DND-41 (cell line): Measurements from ENCODE around the gene WDR86.

Experiments
- ATAC-seq: fragments of 200-7000 bp; cut with Tn5 transposase; 3 replicates; pipeline ENCODE4 v1.9.1; 2021; ENCODE audit warnings: low read depth; ENCODE audit not compliant: insufficient read depth
- DNase-seq: peaks from one replicate; pipeline ENCODE4 v3.0.0-alpha.2; 2020
- H2AFZ ChIP-seq: 2 replicates; pipeline ENCODE4 v1.6.0; 2012; ENCODE audit warnings: low read depth, low read length
- H3K27ac ChIP-seq: 2 replicates; pipeline ENCODE4 v1.5.1; 2012; ENCODE audit warnings: low read length, inconsistent platforms
- H3K27me3 ChIP-seq: fragments of 200-600 bp; sonication (generic); 2 replicates; pipeline ENCODE4 v1.6.0; 2012; ENCODE audit warnings: low read length, mild to moderate bottlenecking, inconsistent platforms; ENCODE audit not compliant: insufficient read depth, poor library complexity
- H3K36me3 ChIP-seq: 2 replicates; pipeline ENCODE4 v1.5.1; 2012; ENCODE audit warnings: low read length, inconsistent platforms; ENCODE audit not compliant: insufficient read depth
- H3K4me1 ChIP-seq: 2 replicates; pipeline ENCODE4 v1.5.1; 2012; ENCODE audit warnings: mild to moderate bottlenecking, low read length; ENCODE audit not compliant: insufficient read depth
- H3K4me2 ChIP-seq: 2 replicates; pipeline ENCODE4 v1.6.0; 2012; ENCODE audit warnings: mild to moderate bottlenecking, moderate library complexity, low read length, inconsistent platforms; ENCODE audit not compliant: insufficient read depth
- H3K4me3 ChIP-seq, 2 experiments: fragments of 200-600 bp in 1 of 2; shearing (Covaris generic) in 1 of 2; 2 replicates each; pipeline ENCODE4 v1.5.1; 2012 to 2016; ENCODE audit warnings: inconsistent platforms in 2 of 2, low read length in 2 of 2, mild to moderate bottlenecking in 2 of 2, low read depth in 1 of 2, moderate library complexity in 1 of 2
- H3K79me2 ChIP-seq: 2 replicates; pipeline ENCODE4 v1.6.0; 2012; ENCODE audit warnings: low read length, inconsistent platforms; ENCODE audit not compliant: insufficient read depth
- H3K9ac ChIP-seq: 2 replicates; pipeline ENCODE4 v1.6.0; 2012; ENCODE audit warnings: low read depth, mild to moderate bottlenecking, inconsistent platforms, low read length, moderate library complexity
- H3K9me3 ChIP-seq: 2 replicates; pipeline ENCODE4 v1.5.1; 2012; ENCODE audit warnings: low read length, moderate library complexity, mild to moderate bottlenecking, inconsistent platforms; ENCODE audit not compliant: insufficient read depth, severe bottlenecking
- H4K20me1 ChIP-seq: 2 replicates; pipeline ENCODE4 v1.6.0; 2012; ENCODE audit warnings: low read length; ENCODE audit not compliant: insufficient read depth
- CTCF ChIP-seq: IDR thresholded peaks from 2 replicates; pipeline ENCODE4 v1.5.1; 2012; ENCODE audit warnings: borderline replicate concordance, low read length, moderate library complexity, mild to moderate bottlenecking; ENCODE audit not compliant: poor library complexity, severe bottlenecking; ENCODE audit errors: extremely low read depth
- EZH2 ChIP-seq: IDR thresholded peaks from 3 replicates; pipeline ENCODE4 v1.6.1; 2012; ENCODE audit warnings: borderline replicate concordance, low read depth, mild to moderate bottlenecking, moderate library complexity, low read length, inconsistent platforms; ENCODE audit not compliant: severe bottlenecking

Gene WDR86

GRCh38 chr7:151427705-151428377 lies 18.0 kb upstream of the WDR86 start:
- no peaks in the 10 kb centered on the region for H3K79me2 ChIP-seq
- peaks cover 57% of the 10 kb centered on the region for H3K4me1 ChIP-seq
- H2AFZ ChIP-seq: 0 out of 2 replicates have a peak overlapping the region, but pooled peaks have one; percentile 14
- DNase-seq: no peak
- H3K36me3 ChIP-seq: no peaks in the 10 kb centered on the region
- H3K27ac ChIP-seq: peak overlapping the region; percentile 82
- H3K4me3 ChIP-seq: no peak overlapping the region
- TF ChIP-seq CTCF (no peak), EZH2 (no peak)
- H3K9me3 ChIP-seq: no peaks in the 10 kb centered on the region
- no peaks in the 10 kb centered on the region for H3K27me3 ChIP-seq
- H4K20me1 ChIP-seq: no peaks in the 10 kb centered on the region
- peak overlapping the region; percentile 14 for H3K4me2 ChIP-seq
- ATAC-seq: no peak
- H3K9ac ChIP-seq: peak overlapping the region; percentile 31

- Histone ChIP-seq H3K4me3 (no peak overlapping the region), H3K36me3 (no peaks in the 10 kb centered on the region), H3K9me3 (peaks cover 5% of the 10 kb centered on the region), H3K27me3 (no peaks in the 10 kb centered on the region), H4K20me1 (no peaks in the 10 kb centered on the region), H3K9ac (peak overlapping the region; percentile 31), H3K4me2 (no peak overlapping the region), H3K27ac (peak overlapping the region; percentile 82), H3K79me2 (no peaks in the 10 kb centered on the region), H2AFZ (no peak overlapping the region), H3K4me1 (peaks cover 49% of the 10 kb centered on the region)
- no peak for TF ChIP-seq EZH2
- no peak for TF ChIP-seq CTCF
- no peak for ATAC-seq
- DNase-seq: no peak
Measured at GRCh38 chr7:151426904-151427704, 17.3 kb upstream of the WDR86 start.

GRCh38 chr7:151426441-151426903 lies 16.6 kb upstream of the WDR86 start:
- no peak overlapping the region for H3K4me3 ChIP-seq
- TF ChIP-seq EZH2 (no peak), CTCF (no peak)
- H3K9me3 ChIP-seq: peaks cover 10% of the 10 kb centered on the region
- H3K4me2 ChIP-seq: no peak overlapping the region
- H2AFZ ChIP-seq: no peak overlapping the region
- H3K4me1 ChIP-seq: peaks cover 43% of the 10 kb centered on the region
- DNase-seq (no peak), ATAC-seq (no peak)
- no peaks in the 10 kb centered on the region for H3K79me2 ChIP-seq
- H4K20me1 ChIP-seq: no peaks in the 10 kb centered on the region
- H3K27me3 ChIP-seq: no peaks in the 10 kb centered on the region
- H3K36me3 ChIP-seq: no peaks in the 10 kb centered on the region
- no peak overlapping the region for H3K9ac ChIP-seq
- H3K27ac ChIP-seq: no peak overlapping the region
